ENCODE results near the gene TMEM121.
A peak's percentile ranks its signal among the peaks of the same experiment; 100 is the strongest.

The TMEM121 gene

GRCh38 chr14:105525861-105526775 is at the start of gene TMEM121:
TSS of gene TMEM121 (plus strand) at chr14:105526583. CDS start at chr14:105528835, 2,252 bp downstream.
- Histone ChIP-seq H3K9ac (ENCODE audit: low read depth, low read length) (no peak within 1 kb of the TSS), H3K36me3 (ENCODE audit: control insufficient read depth, insufficient read depth, low read length) (no peaks in the 10 kb centered on the region), H3K27me3 (ENCODE audit: control insufficient read depth, insufficient read depth, low read length) (peaks cover 30% of the 10 kb centered on the region), H3K27ac (ENCODE audit: low read depth, low read length) (no peak within 1 kb of the TSS), H3K9me3 (ENCODE audit: control insufficient read depth, insufficient read depth, low read length) (peaks cover 27% of the 10 kb centered on the region), H3K4me1 (ENCODE audit: control insufficient read depth, insufficient read depth, low read length) (no peaks in the 10 kb centered on the region), H3K4me3 (ENCODE audit: low read depth, low read length) (peak within 1 kb of the TSS; percentile 21; the same call in 1 of the 2 replicates)

- Histone ChIP-seq H3K4me3 (ENCODE audit: low read depth, low read length) (no peak overlapping the region), H3K9ac (ENCODE audit: low read depth, low read length) (no peak overlapping the region), H3K9me3 (ENCODE audit: control insufficient read depth, insufficient read depth, low read length) (no peaks in the 10 kb centered on the region), H3K36me3 (ENCODE audit: control insufficient read depth, insufficient read depth, low read length) (no peaks in the 10 kb centered on the region), H3K27ac (ENCODE audit: low read depth, low read length) (no peak overlapping the region), H3K4me1 (ENCODE audit: control insufficient read depth, insufficient read depth, low read length) (peaks cover 19% of the 10 kb centered on the region), H3K27me3 (ENCODE audit: control insufficient read depth, insufficient read depth, low read length) (peaks cover 71% of the 10 kb centered on the region)
Observed at GRCh38 chr14:105476831-105477659, 49.3 kb upstream of the TMEM121 start.

GRCh38 chr14:105477660-105478397 is 48.6 kb upstream of the TMEM121 start:
- no peaks in the 10 kb centered on the region for H3K9me3 ChIP-seq (ENCODE audit: control insufficient read depth, insufficient read depth, low read length)
- no peak overlapping the region for H3K4me3 ChIP-seq (ENCODE audit: low read depth, low read length)
- peaks cover 23% of the 10 kb centered on the region for H3K4me1 ChIP-seq (ENCODE audit: control insufficient read depth, insufficient read depth, low read length)
- no peaks in the 10 kb centered on the region for H3K36me3 ChIP-seq (ENCODE audit: control insufficient read depth, insufficient read depth, low read length)
- H3K27me3 ChIP-seq (ENCODE audit: control insufficient read depth, insufficient read depth, low read length) = peaks cover 79% of the 10 kb centered on the region
- no peak overlapping the region for H3K9ac ChIP-seq (ENCODE audit: low read depth, low read length)
- H3K27ac ChIP-seq (ENCODE audit: low read depth, low read length) = no peak overlapping the region

GRCh38 chr14:105478398-105479251 is 47.8 kb upstream of the TMEM121 start:
- Histone ChIP-seq H3K4me1 (ENCODE audit: control insufficient read depth, insufficient read depth, low read length) (peaks cover 23% of the 10 kb centered on the region), H3K9me3 (ENCODE audit: control insufficient read depth, insufficient read depth, low read length) (no peaks in the 10 kb centered on the region), H3K36me3 (ENCODE audit: control insufficient read depth, insufficient read depth, low read length) (no peaks in the 10 kb centered on the region), H3K27me3 (ENCODE audit: control insufficient read depth, insufficient read depth, low read length) (peaks cover 82% of the 10 kb centered on the region), H3K27ac (ENCODE audit: low read depth, low read length) (no peak overlapping the region), H3K9ac (ENCODE audit: low read depth, low read length) (no peak overlapping the region), H3K4me3 (ENCODE audit: low read depth, low read length) (no peak overlapping the region)

GRCh38 chr14:105479431-105480158 is 46.8 kb upstream of the TMEM121 start:
- Histone ChIP-seq H3K4me3 (ENCODE audit: low read depth, low read length) (no peak overlapping the region; the same call in 1 of the 2 replicates), H3K27ac (ENCODE audit: low read depth, low read length) (no peak overlapping the region), H3K4me1 (ENCODE audit: control insufficient read depth, insufficient read depth, low read length) (peaks cover 23% of the 10 kb centered on the region), H3K9me3 (ENCODE audit: control insufficient read depth, insufficient read depth, low read length) (no peaks in the 10 kb centered on the region), H3K9ac (ENCODE audit: low read depth, low read length) (no peak overlapping the region), H3K27me3 (ENCODE audit: control insufficient read depth, insufficient read depth, low read length) (peaks cover 86% of the 10 kb centered on the region), H3K36me3 (ENCODE audit: control insufficient read depth, insufficient read depth, low read length) (no peaks in the 10 kb centered on the region)

- Histone ChIP-seq H3K27ac (ENCODE audit: low read depth, low read length) (no peak overlapping the region), H3K4me1 (ENCODE audit: control insufficient read depth, insufficient read depth, low read length) (peaks cover 22% of the 10 kb centered on the region), H3K9ac (ENCODE audit: low read depth, low read length) (no peak overlapping the region), H3K36me3 (ENCODE audit: control insufficient read depth, insufficient read depth, low read length) (no peaks in the 10 kb centered on the region), H3K4me3 (ENCODE audit: low read depth, low read length) (no peak overlapping the region), H3K9me3 (ENCODE audit: control insufficient read depth, insufficient read depth, low read length) (no peaks in the 10 kb centered on the region), H3K27me3 (ENCODE audit: control insufficient read depth, insufficient read depth, low read length) (peaks cover 87% of the 10 kb centered on the region)
Observed at GRCh38 chr14:105480199-105480746, 46.1 kb upstream of the TMEM121 start.

- Histone ChIP-seq H3K4me1 (ENCODE audit: control insufficient read depth, insufficient read depth, low read length) (peaks cover 15% of the 10 kb centered on the region), H3K36me3 (ENCODE audit: control insufficient read depth, insufficient read depth, low read length) (no peaks in the 10 kb centered on the region), H3K27me3 (ENCODE audit: control insufficient read depth, insufficient read depth, low read length) (peaks cover 87% of the 10 kb centered on the region), H3K27ac (ENCODE audit: low read depth, low read length) (peak overlapping the region; percentile 21), H3K9me3 (ENCODE audit: control insufficient read depth, insufficient read depth, low read length) (no peaks in the 10 kb centered on the region), H3K4me3 (ENCODE audit: low read depth, low read length) (0 out of 2 replicates have a peak overlapping the region, but pooled peaks have one; percentile 33), H3K9ac (ENCODE audit: low read depth, low read length) (peak overlapping the region; percentile 27; the same call in 1 of the 2 replicates)
Observed at GRCh38 chr14:105480807-105481801, 45.3 kb upstream of the TMEM121 start.

- no peak overlapping the region for H3K4me3 ChIP-seq (ENCODE audit: low read depth, low read length)
- peaks cover 87% of the 10 kb centered on the region for H3K27me3 ChIP-seq (ENCODE audit: control insufficient read depth, insufficient read depth, low read length)
Observed at GRCh38 chr14:105481886-105482457, 44.4 kb upstream of the TMEM121 start.

More at GRCh38 chr14:105481886-105482457, 44.4 kb upstream of the TMEM121 start:
- Histone ChIP-seq H3K4me1 (ENCODE audit: control insufficient read depth, insufficient read depth, low read length) (peaks cover 15% of the 10 kb centered on the region), H3K9ac (ENCODE audit: low read depth, low read length) (peak overlapping the region; percentile 34; the same call in 1 of the 2 replicates), H3K9me3 (ENCODE audit: control insufficient read depth, insufficient read depth, low read length) (no peaks in the 10 kb centered on the region), H3K36me3 (ENCODE audit: control insufficient read depth, insufficient read depth, low read length) (no peaks in the 10 kb centered on the region), H3K27ac (ENCODE audit: low read depth, low read length) (no peak overlapping the region)
